Gastroesophageal sphincter (tissue), 3 donors: ENCODE measurements around the gene FSIP2.

Experiments
- EP300 ChIP-seq: sonication (generic); formaldehyde crosslinking; IDR thresholded peaks from one replicate; pipeline ENCODE4 v1.6.1; 2017; ENCODE audit warnings: antibody characterized with exemption, mild to moderate bottlenecking
- POLR2AphosphoS5 ChIP-seq: sonication (generic); formaldehyde crosslinking; IDR thresholded peaks from one replicate; pipeline ENCODE4 v1.6.1; 2017; ENCODE audit warnings: antibody characterized with exemption
- TF ChIP-seq, protein P1 (sequence below), 4 experiments: fragments of 200-600 bp in 2 of 4; fragments of 450-650 bp in 2 of 4; sonication (generic) in 1 of 4; IDR thresholded peaks; one replicate each; pipeline ENCODE4 v1.5.1; 2017 to 2019; ENCODE audit warnings: antibody characterized with exemption in 4 of 4, mild to moderate bottlenecking in 2 of 4, moderate library complexity in 2 of 4

DNA sequence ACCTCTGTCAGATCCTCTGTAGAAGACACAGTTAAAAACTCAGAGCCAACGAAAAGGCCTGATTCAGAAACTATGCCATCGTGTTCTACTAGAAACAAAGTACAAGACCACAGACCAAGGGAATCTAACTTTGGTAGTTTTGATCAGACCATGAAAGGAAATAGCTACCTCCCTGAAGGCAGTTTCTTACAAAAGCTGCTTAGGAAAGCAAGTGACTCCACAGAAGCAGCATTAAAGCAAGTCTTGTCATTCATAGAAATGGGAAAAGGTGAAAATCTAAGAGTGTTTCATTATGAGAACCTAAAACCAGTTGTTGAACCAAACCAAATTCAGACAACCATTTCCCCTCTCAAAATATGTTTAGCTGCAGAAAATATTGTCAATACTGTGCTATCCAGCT, 58.2 kb downstream of the FSIP2 start:
- TF ChIP-seq POLR2AphosphoS5: no peak
- TF ChIP-seq, protein P1, sequence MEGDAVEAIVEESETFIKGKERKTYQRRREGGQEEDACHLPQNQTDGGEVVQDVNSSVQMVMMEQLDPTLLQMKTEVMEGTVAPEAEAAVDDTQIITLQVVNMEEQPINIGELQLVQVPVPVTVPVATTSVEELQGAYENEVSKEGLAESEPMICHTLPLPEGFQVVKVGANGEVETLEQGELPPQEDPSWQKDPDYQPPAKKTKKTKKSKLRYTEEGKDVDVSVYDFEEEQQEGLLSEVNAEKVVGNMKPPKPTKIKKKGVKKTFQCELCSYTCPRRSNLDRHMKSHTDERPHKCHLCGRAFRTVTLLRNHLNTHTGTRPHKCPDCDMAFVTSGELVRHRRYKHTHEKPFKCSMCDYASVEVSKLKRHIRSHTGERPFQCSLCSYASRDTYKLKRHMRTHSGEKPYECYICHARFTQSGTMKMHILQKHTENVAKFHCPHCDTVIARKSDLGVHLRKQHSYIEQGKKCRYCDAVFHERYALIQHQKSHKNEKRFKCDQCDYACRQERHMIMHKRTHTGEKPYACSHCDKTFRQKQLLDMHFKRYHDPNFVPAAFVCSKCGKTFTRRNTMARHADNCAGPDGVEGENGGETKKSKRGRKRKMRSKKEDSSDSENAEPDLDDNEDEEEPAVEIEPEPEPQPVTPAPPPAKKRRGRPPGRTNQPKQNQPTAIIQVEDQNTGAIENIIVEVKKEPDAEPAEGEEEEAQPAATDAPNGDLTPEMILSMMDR (IDR thresholded peaks at IDR 0.05): no peak
- no peak for TF ChIP-seq EP300
